Heart left ventricle (tissue), 13 donors: ENCODE results near the gene TCP10L.

Experiments used
- POLR2A ChIP-seq, 2 donors: fragments of 450-650 bp; IDR thresholded peaks; one replicate each; pipeline ENCODE4 v1.6.1; 2017; ENCODE audit warnings: antibody characterized with exemption in 2 of 2, mild to moderate bottlenecking in 2 of 2, moderate library complexity in 2 of 2
- TF ChIP-seq, protein P1 (sequence below), 12 donors: fragments of 200-600 bp; sonication (generic) in 4 of 12; IDR thresholded peaks; one replicate each; pipeline versions ENCODE4 v1.5.0 to v1.8.0; 2018 to 2022; ENCODE audit warnings: antibody characterized with exemption in 12 of 12, mild to moderate bottlenecking in 5 of 12
- donor health status: ischemic (EF 13 %, LVEDD 7.1; RV severe dilation, severe dysfunction).
- donor health status: DM: no; HTN: yes; CAD: no.
- donor health status: DM: no; HTN: no; CAD: no.
- donor health status: ischemic (EF 25% LVEDD 6.9; RV normal size, moderate dysfunction).
- donor health status: ischemic (EF 25% LVEDD 5.7; RV mildly dilated, moderate dysfunction).
- donor health status: ischemic (EF 35%, LVEDD 5.7; RV mildly dilated, moderate dysfunction).
- donor health status: nonischemic (EF 11% LVEDD 7.7; RV severe dilation, severe dysfunction).
- donor health status: DM: yes; HTN: yes; CAD: no.
- donor health status: PGD.
- donor health status: ischemic (EF 29% LVEDD 5.4; RV normal size, mild dysfunction).
- donor health status: nonischemic (EF 23%, LVEDD 6.1; RV moderate dilation, normal function).

DNA sequence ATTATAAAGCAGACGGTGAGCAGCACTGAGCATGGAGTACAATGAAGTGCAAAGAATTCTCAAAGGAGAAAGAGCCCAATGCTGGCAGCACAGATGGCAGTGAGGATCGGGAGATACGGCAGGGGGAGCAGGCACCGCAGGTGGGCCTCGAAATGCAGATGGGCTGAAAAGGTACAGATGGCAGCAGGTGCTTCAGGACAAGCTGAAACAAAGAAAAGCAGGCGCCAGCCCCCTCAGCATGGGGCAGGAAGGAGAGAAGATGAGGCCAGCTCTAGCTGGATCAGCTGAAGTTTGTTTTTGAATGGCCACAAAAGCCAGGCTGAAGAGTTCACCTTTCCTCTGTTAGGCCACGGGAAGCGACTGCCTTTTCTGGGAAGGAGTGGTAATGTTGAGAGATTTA, 19.1 kb upstream of the TCP10L start:
- TF ChIP-seq, protein P1, sequence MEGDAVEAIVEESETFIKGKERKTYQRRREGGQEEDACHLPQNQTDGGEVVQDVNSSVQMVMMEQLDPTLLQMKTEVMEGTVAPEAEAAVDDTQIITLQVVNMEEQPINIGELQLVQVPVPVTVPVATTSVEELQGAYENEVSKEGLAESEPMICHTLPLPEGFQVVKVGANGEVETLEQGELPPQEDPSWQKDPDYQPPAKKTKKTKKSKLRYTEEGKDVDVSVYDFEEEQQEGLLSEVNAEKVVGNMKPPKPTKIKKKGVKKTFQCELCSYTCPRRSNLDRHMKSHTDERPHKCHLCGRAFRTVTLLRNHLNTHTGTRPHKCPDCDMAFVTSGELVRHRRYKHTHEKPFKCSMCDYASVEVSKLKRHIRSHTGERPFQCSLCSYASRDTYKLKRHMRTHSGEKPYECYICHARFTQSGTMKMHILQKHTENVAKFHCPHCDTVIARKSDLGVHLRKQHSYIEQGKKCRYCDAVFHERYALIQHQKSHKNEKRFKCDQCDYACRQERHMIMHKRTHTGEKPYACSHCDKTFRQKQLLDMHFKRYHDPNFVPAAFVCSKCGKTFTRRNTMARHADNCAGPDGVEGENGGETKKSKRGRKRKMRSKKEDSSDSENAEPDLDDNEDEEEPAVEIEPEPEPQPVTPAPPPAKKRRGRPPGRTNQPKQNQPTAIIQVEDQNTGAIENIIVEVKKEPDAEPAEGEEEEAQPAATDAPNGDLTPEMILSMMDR (IDR thresholded peaks at IDR 0.05), result no peak
- no peak for TF ChIP-seq POLR2A (IDR thresholded peaks at IDR 0.05)
